ENCODE measurements around the gene ALK. TPM values are rescaled to one million over a fixed set of nuclear protein-coding genes. Genes with fewer than 3 reads are reported as not detected.
A peak's percentile ranks its signal among the peaks of the same experiment; 100 is the strongest.
"Not testable (repeated sequence)": the region's sequence is repeated elsewhere in the genome, so short reads cannot be mapped to it uniquely, and the experiment has no call there.

ALK gene
- total RNA-seq, 1 donor: under 0.01 TPM

GRCh38 chr2:29245742-29246382 lies 675.5 kb downstream of the ALK start:
- no peak for DNase-seq (ENCODE audit: low read depth in 2 of 3, low spot score in 2 of 3)

GRCh38 chr2:29245035-29245741 lies 676.2 kb downstream of the ALK start:
- not testable (repeated sequence) for DNase-seq (ENCODE audit: low read depth in 2 of 3, low spot score in 2 of 3)

- DNase-seq (ENCODE audit: low read depth in 2 of 3, low spot score in 2 of 3): no peak
Observed at GRCh38 chr2:29242621-29243375, 678.6 kb downstream of the ALK start.

GRCh38 chr2:29241955-29242565 lies 679.3 kb downstream of the ALK start:
- no peak for DNase-seq (ENCODE audit: low read depth in 2 of 3, low spot score in 2 of 3)

- no peak for DNase-seq (ENCODE audit: low read depth in 2 of 3, low spot score in 2 of 3)
Observed at GRCh38 chr2:29241341-29241740, 680.0 kb downstream of the ALK start.

- DNase-seq (ENCODE audit: low read depth in 2 of 3, low spot score in 2 of 3): no peak
Observed at GRCh38 chr2:29240601-29241000, 680.8 kb downstream of the ALK start.

- no peak for DNase-seq (ENCODE audit: low read depth in 2 of 3, low spot score in 2 of 3)
Observed at GRCh38 chr2:29239209-29239960, 682.0 kb downstream of the ALK start.

- DNase-seq (ENCODE audit: low read depth in 2 of 3, low spot score in 2 of 3): peak in 1 of 3 donors; percentile 20
Observed at GRCh38 chr2:29238497-29238896, 682.9 kb downstream of the ALK start.

- no peak for DNase-seq (ENCODE audit: low read depth in 2 of 3, low spot score in 2 of 3)
Observed at GRCh38 chr2:29236074-29236473, 685.3 kb downstream of the ALK start.

- DNase-seq (ENCODE audit: low read depth in 2 of 3, low spot score in 2 of 3): no peak
Observed at GRCh38 chr2:29235411-29235810, 686.0 kb downstream of the ALK start.

- no peak for DNase-seq (ENCODE audit: low read depth in 2 of 3, low spot score in 2 of 3)
Observed at GRCh38 chr2:29233428-29233827, 688.0 kb downstream of the ALK start.

- no peak for DNase-seq (ENCODE audit: low read depth in 2 of 3, low spot score in 2 of 3)
Observed at GRCh38 chr2:29232041-29232440, 689.3 kb downstream of the ALK start.

- no peak for DNase-seq (ENCODE audit: low read depth in 2 of 3, low spot score in 2 of 3)
Observed at GRCh38 chr2:29229640-29230039, 691.7 kb downstream of the ALK start.

GRCh38 chr2:29228947-29229346 lies 692.4 kb downstream of the ALK start:
- no peak for DNase-seq (ENCODE audit: low read depth in 2 of 3, low spot score in 2 of 3)

GRCh38 chr2:29227935-29228675 lies 693.3 kb downstream of the ALK start:
- no peak for DNase-seq (ENCODE audit: low read depth in 2 of 3, low spot score in 2 of 3)

- DNase-seq (ENCODE audit: low read depth in 2 of 3, low spot score in 2 of 3): no peak
Observed at GRCh38 chr2:29226808-29227207, 694.6 kb downstream of the ALK start.

- DNase-seq (ENCODE audit: low read depth in 2 of 3, low spot score in 2 of 3): no peak
Observed at GRCh38 chr2:29226375-29226774, 695.0 kb downstream of the ALK start.

GRCh38 chr2:29225814-29226213 lies 695.6 kb downstream of the ALK start:
- DNase-seq (ENCODE audit: low read depth in 2 of 3, low spot score in 2 of 3): no peak

GRCh38 chr2:29224693-29225551 lies 696.5 kb downstream of the ALK start:
- DNase-seq (ENCODE audit: low read depth in 2 of 3, low spot score in 2 of 3): no peak

Data from hematopoietic multipotent progenitor cell (in vitro differentiated cells).